ENCODE results near the gene EIF2S1. TPM values are rescaled to one million over a fixed set of nuclear protein-coding genes. Genes with fewer than 3 reads are reported as not detected.
"Not testable (repeated sequence)": the region's sequence is repeated elsewhere in the genome, so short reads cannot be mapped to it uniquely, and the experiment has no call there.

The EIF2S1 gene
- total RNA-seq, 1 donor from 2014 or later, result 145 TPM

DNA sequence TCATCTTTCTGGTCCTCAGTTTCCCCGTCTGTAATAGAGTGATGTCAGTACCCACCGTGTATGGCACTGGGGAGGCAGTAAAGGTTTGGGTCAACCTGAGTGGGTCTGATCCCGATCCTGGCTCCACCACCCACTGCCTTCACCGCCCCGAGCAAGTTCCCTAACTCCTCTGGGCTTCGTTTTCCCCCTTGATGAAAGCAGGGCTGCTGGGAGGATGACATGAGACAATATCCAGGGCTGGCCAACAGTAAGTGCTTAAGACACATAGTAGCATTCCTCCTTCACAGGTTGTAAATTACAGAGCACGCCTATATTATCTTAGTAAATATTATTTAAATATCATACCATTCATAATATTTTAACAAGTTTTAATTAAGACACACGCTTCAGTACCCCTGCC is 51.2 kb downstream of the EIF2S1 start:
- DNase-seq, result no peak

DNA sequence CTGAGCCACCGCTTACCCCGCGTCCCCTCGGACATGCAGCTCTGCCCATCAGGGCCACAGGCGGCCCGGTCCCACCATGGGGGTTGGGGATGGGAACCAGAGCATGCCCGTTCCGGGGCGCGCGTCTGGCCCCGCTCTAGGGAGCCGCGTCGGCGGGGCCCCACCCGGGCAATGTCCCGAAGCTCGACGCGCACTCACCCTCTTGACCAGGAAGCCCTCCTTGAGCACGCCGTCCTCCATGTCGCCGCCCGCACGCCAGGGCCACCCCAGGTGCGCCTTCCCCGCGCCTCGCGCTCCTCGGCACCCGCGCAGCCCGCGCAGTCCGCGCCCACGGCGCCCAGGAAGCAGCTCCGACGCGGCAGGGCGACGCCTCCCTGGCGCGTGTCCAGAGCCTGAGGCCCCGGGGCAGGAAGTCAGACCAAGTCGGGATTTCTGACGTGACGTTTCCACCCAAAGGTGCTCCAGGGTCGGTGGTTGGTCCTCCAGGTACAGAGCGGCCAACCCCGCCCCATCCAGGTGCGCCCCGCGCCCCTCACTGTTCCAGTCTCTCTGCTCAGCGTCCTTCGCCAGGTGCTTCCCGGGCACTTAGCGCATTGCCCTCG is 51.8 kb downstream of the EIF2S1 start, which contains the start of gene PLEK2:
Gene PLEK2 (minus strand): TSS at position 346 of the 602 bp plus-strand sequence. CDS start 106 bp downstream, at position 240.
- DNase-seq, result peak; percentile 63

DNA sequence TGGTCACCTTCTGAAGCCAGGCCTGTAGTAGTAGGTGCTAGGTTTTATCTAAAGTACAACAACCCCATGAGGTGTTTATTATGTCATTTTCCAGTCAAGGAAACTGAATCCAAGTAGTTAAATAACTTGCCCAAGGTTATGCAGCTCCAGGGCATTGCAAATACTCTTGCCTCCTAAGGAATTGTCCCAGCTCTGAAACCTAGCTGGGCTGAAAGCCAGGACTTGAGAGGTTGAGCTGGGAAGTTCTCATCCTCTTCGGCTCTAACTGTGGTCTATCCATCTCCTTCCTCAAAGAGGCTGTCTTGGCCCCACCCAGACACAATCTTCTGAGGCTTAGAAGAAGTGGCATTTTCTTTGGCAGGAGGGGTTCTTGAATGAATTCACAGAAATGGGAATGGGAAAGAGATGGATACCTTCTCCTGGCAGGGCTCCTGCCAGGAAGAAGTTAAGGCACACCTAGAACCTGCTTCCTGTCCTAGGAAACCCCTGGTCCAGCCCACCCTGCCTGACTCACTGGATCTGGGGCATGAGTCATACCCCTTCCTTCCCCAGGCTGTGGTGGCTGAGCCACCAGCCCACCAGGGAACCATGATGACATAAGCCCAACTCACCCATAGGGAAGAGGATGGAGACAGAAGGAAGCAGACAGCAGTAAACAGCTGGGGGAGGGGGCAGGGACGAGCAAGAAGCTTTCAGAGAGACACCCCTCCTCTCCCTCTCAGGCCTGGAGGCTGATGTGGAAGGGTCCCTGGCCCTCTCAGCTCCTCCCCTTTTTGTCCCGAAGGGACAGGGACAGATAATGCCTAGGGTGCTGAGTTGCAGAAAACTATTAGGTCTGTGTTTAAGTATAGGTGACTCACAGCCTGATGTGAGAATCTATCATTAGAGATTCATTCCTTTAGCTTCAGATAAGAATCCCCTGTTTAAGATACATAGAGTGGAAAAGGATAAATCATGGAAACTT is 54.0 kb downstream of the EIF2S1 start:
- DNase-seq, result no peak

DNA sequence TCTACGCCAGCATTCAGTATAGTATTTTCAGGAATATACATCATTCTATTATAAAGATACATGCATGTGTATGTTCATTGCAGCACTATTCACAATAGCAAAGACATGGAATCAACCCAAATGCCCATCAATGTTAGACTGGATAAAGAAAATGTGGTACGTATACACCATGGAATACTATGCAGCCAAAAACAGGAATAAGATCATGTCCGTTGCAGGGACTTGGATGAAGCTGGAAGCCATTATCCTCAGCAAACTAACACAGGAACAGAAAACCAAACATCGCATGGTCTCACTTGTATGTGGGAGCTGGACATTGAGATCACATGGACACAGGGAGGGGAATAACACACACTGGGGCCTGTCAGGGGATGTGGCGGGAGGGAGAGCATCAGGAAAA is 55.5 kb downstream of the EIF2S1 start:
- DNase-seq, result not testable (repeated sequence)

DNA sequence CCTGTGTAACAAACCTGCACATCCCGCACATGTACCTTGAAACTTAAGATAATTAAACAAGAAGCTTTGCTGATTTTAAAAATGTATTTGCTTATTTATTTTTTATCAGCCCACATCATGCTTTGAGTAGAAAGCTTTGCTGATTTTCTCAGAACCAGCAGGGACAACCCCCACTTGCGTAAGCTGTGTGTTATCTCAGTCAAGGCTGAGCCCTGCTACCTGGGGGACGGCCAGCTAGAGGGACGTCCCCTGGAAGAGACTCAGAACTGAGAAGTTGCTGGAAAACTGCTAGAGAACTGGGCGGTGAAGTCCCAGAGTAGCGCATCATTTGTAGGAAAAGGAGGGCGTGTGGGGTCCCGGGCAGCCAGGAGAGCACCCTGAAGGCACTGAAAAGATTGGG is 56.0 kb downstream of the EIF2S1 start:
- DNase-seq, result no peak

DNA sequence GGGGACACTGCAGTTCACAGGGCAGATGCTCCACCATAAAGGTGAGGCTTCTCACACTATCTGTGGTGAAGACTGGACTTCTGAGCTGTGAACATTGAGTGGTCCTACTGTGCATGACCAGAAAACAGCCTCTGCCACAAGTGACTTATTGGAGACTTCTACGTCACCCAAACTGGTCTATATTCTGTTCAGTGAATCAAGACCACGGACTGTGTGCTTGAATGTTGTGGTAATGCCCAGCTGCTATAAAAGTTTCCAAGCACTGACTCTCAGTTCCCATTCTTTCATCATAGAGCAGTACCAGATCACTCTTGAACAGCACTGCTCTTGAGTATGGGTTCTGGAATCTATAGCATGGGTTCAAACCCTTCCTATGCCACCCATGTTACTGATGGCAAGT is 56.7 kb downstream of the EIF2S1 start:
- no peak for DNase-seq

DNA sequence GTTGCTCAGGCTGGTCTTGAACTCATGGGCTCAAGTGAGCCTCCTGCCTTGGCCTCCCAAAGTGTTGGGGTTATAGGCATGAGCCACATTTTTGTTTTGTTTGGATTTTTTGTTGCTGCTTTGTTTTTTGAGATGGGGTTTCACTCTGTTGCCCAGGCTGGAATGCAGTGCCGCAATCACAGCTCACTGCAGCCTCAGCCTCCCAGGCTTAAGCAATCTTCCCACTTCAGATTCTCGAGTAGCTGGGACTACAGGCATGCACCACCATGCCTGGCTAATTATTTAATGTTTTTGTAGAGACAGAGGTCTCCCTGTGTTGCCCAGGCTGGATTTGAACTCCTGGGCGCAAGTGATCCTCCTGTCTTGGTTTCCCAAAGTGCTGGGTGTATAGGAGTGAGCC is 57.5 kb downstream of the EIF2S1 start:
- no peak for DNase-seq

DNA sequence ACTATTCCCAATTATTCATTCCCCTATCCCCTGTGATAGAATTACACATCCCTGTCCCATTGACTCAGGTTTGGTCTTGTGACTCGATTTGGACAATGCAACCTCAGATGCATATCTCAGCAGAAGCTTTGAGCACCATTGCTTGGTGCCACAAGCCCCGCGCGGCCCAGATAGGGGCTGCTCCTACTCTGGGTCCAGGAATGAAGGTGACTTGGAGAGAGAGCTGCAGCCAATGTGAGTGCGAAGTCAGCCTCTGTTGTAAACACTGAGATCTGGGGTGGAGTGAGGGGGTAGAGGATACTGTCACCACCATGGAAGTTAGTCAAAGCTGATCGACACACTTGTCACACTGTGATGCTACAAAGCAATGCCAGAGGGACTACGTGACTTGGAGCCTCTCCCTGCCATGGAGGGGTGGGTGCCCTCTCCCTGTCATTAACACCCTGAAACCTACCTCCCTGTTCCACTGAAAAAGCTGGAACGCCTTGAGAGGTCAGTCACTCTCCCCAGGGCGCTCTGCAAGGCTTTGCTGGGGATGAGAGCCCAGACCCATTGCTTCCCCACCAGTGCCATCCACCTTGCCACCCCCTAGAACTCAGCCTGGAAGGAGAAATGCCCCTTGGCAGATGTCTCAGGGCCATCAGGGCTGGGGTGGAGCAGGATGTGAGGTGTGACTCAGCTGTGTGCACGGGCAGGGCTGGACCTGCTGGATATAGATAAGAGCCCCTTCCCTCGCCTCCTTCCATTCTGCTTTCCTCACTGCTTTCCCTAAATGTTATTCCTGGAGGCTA is 58.5 kb downstream of the EIF2S1 start:
- DNase-seq, result no peak

DNA sequence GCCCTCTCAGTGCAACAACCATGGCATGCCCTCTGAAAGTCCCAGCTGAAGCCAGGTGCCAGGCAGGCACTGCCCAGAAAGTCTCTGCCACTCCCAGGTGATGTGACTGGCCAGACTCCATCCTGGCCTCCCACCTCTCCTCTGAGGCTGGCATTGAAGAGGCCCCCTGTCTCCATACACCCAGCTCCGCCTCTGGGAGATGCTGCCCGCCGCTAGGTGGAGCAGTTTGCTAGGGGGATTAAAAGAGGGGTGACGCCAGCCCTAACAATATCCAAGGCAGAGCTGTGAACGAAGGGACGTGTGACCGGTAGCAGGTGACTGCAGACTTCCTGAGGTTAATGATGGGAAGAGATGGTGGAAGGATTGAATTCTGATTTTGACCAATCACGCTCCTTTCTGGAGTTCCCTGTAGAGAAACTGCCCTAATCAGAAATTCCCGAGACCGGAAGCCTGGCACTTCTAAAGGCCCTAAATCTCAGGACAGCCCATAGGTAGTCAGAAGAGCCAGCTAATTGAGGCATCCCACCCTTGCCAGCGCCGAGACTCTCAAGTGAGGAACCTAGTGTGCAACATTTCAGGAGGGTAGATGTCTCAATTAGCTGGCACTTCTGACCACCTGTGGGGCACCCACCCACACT is 60.1 kb downstream of the EIF2S1 start:
- DNase-seq, result no peak

DNA sequence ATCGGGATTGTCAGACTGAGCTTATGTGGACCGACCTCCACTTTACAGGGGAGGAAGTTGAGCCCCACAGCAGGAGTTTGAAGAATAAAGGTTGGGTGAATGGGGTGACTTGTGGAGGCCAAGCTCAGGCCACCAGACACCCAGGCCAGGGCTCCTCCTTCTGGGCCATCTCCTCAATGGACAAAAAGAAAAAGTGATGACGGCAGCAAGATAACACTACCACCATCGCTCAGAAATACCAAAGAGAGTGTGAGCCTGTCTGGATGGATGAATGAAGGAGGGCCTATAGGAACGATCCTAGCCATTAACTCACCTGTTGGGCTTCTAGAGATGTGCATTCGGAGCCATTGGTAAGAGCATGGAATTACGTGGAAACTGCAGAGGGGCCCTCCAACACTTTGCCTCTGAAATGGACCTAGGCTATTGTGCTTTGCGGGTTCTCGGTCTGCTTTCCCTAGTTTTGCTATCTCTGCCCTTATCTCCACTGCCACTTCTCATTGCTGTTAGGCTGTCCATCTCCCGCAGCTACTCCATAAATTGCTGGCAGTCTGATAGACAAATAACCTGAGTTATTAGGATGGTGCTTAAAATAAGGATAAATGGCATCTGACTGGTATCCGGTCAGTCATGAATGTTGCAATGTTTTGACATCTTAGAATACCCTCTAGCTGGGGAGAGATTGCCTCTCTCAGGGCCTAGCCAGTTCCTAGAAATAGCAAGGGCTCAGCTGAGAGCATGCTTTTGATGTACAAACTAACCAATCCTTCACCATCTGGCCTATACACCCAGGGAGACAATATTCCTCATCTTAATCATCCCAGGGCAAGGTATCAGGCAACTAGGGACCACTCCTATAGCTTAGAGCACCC is 61.5 kb downstream of the EIF2S1 start:
- DNase-seq, result no peak

DNA sequence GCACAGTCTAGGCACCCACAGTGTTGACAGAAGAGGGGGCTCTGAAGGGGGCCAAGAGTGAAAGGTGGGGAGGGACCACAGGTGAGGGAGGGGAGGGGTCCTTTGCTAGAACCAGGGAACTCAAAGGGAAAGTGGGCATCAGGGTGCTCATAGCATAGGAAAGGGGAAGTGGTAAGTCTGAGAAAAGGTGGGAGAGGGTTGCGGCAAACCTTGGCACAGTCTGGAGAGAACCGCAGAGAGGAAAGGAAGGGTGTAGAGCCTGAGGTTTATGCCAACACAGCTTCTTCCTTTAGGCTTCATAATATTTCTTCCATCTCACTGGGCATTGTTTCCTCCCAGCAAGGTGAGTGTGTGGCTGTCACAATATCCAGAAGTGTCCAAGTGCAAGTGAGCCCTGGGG is 63.3 kb downstream of the EIF2S1 start:
- DNase-seq, result no peak

DNA sequence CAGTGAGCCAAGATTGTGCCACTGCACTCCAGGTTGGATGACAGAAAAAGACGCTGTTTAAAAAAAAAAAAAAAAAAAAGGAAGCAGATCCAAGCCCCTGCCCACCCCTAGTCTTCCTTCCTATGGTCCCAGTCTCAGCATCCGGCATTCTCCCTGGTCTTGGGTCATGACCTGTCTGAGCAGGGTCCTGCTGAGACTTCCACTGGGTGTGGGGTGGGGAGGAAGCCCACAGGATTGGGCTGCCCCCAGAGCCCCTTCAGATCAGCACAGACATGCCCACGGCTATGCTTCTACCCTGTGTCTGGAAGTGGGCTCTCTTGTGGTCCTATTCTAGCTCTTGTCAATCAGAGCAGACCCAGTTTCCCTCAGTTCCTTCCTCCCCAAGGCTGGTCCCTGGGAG is 64.4 kb downstream of the EIF2S1 start:
- no peak for DNase-seq

DNA sequence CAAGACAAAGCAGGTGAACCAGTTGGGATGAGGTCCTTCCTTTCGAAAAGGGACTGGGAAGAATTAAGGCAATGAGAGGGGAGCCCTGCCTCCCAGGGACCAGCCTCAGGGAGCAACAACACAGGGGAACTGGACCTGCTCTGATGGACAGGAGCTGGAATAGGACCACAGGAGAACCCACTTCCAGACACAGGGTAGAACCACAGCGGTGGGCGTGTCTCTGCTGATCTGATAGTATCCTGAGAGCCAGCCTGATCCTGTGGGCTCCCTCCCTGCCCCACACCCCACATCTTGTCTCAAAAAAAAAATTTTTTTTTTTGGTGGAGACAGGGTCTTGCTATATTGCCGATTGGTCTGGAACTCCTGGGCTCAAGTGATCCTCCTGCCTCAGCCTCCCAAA is 65.5 kb downstream of the EIF2S1 start:
- no peak for DNase-seq

DNA sequence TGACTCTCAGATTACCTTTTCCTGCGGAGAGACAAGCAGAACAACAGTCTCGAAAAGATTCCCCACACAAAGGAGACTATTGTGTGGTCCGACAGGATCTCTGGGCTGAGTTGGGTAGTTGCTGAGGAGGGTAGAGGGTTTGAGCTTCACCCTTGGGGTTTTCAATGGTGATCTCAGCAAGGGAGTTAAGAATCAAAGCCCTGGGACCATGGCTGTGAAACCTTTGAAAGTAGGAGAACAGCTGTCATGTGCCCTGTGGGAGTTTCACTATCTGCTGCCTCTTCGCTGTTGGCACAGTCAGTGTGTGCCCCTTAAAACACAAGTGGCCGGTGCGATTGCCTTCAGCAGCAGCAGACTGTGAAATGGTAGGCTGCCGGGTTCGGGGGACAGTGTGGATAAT is 66.0 kb downstream of the EIF2S1 start:
- DNase-seq, result peak; percentile 51

DNA sequence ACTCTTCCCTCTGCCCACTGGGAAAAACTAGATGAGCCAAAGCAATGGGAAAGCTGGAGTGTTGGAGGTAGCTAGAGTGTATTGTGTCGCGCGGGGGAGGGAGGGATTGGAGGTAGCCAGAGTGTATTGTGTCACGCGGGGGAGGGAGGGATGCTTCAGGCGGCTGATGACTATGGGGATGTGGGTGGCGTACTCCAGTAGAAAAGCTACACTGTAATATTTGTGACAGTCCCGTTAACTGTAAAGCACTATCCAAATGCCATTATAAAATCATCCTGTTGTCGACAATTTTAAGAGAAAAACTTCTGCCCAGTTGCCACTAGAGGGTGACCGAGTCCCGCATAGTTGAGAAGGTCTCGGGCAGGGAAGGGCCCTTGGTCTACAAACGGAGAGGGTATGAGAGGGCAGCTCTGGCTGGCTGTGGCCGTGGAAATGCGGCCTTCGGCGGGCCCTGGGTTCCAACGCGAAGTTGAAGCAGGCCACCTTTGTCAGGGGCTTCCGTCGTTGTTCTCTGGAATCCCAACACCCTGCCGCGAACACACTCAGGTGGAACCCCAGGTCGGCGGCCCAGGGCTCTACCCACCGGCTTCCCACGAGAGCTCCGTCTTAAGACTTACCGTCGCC is 67.0 kb downstream of the EIF2S1 start:
- peak; percentile 91 for DNase-seq

DNA sequence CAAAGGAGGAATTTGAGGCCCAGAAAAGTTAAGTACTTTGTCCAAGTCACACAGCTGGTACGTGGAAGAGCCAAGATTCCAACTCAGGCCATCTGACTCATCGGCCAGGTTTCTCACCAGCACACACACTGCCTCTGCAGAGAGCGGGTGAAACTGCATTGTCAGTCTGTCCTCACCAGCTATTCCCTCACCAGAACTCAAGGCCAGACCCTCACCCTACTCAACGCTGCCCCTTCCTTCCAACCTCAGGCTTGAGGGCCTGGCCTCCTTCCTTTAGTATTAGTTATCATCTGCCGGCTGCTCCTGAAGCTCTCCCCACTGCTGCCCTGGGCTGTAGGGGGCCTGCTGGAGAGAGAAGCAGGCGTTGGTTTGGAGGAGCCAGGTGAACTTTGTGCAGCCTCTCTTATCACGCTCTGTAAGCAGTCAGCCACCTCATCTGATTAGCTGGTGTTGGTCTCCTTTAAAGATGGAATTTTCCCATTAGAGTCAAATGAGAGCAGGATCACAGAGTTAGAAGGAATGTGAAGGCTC is 68.4 kb downstream of the EIF2S1 start:
- DNase-seq, result no peak

DNA sequence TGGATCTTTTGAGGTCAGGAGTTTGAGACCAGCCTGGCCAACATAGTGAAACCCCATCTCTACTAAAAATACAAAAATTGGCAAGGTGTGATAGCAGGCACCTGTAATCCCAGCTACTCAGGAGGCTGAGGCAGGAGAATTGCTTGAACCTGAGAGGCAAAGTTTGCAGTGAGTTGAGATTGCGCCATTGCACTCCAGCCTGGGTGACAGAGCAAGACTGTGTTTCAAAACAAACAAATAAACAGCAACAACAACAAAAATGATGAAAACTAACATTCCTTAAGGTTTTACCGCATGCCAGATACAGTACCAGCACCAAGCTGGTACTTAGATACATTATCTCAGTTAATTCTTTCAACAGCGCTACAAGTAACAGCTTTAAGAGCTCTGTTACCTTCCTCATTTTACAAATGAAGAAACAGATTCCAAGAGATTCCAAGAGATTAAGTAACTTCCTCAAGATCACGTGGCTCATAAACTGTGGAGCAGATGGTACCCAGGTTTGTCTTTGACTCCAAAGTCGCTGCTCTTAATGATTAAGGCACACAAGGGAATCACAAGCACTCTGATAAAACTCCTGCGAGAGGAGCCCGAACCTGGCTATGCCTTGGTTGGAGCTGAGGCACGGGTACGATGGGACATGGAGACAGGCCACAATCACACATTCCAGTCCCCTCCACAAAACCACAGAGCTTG is 69.5 kb downstream of the EIF2S1 start:
- DNase-seq, result no peak

DNA sequence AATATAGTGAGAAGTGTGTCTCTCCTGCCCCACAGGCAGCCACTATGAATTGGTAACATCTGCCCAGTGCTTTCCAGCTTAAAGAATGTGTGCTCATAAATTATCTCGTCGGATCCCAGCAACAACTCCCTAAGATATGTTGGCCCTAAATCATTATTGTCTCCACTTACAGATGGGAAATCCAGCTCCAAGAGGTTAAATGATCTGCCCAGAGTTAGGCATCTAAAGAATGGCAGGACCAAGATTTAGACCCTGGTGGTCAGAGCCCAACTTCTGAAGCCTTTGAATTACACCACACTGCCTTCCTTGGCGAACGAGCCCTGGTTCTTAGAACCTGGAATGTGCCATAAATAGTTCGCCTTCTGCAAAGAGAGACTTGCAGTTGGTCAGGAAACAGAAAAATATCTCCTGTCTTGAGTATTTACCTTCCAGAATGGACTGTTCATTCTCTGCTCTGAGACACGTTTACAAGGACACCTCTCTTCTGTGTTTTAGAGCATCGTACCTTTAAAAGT is 72.0 kb downstream of the EIF2S1 start:
- no peak for DNase-seq

DNA sequence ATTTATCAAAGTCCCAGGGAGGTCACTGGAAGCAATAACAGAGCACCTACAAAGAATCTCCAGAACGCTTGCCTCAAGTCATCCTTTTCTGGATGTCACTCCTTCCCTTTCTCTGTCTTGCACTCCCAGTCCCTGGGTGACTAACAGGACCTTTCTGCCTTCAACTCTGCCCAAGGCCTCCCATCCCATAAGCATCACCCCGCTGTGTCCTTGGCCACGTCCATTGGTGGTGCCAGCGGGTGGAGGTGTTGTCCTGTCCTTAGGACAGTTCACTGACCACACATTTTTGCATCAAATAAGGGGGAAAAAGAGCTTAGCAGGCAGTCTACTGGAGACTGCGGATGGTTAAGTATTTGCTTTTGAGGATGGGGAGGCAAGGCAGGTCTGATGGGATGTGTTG is 75.5 kb downstream of the EIF2S1 start:
- DNase-seq, result no peak
